Urothelium cell line (cell line): ENCODE results near the gene DEPDC4.
A peak's percentile ranks its signal among the peaks of the same experiment; 100 is the strongest.

Source experiments
- DNase-seq: peaks from one replicate; pipeline ENCODE4 v3.0.0; 2011; ENCODE audit warnings: low spot score, mixed read lengths
- FAIRE-seq: peaks from 2 replicates; lab custom pipeline; 2011; peaks lifted over from hg19 to GRCh38; lab: Jason Lieb, UNC

DEPDC4 gene

DNA sequence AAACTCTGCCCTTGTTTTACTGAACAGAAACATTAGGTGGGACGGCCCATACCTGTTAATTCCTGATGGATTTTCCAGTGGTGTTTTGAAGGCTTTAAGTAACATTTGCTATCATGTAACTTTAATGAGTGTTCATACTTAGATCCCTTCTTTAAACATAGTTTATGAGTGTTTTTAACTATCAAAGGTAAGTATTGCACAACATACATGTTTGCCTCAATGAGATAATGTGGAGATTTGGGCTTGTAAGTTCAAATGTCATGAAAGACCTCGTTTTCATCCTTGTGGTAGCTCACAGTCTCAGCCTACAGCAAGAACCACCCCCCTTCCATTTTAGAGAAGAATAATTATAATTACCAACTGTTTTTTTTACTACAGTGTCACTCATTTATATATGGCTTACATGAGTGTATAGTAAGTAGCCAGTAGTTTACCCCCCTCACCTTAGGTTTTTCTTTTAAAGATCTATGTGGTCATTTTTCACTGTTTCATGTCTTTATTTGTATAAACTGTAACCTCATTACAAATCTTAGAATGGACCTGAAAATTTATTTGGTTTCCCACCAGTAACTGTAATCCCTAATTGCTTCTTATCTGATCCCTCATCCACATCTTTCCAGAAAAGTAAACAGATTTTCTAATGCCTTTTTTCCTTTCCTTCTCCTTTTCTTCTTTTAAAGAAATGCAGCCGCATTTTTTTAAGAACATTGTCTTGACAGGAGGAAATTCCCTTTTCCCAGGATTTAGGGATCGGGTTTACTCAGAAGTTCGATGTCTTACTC is 47.4 kb downstream of the DEPDC4 start:
- no peak for FAIRE-seq
- DNase-seq, result no peak

GRCh38 chr12:100216337-100216736 is 50.5 kb downstream of the DEPDC4 start:
- DNase-seq, result no peak
- no peak for FAIRE-seq

- DNase-seq (no peak), FAIRE-seq (no peak)
These were observed 51.7 kb downstream of the DEPDC4 start for GRCh38 chr12:100215209-100215608.

DNA sequence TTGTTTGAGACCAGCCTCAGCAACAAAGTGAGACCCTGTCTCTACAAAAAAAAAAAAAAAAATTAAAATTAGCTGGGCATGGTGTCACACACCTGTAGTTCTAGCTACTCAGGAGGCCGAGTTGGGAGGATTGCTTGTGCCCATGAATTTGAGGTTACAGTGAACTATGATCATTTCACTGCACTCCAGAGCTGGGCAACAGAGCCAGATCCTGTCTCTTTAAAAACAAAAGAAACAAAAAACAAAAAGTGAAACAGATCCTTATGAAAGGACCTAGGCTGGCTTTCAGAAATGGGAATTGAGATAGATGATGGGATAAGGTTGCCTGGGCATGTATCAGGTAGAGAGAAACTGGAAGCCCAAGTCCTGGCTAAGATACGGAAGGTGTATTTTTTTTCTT is 52.4 kb downstream of the DEPDC4 start:
- DNase-seq (no peak), FAIRE-seq (no peak)

- DNase-seq (no peak), FAIRE-seq (no peak)
These were observed 53.6 kb downstream of the DEPDC4 start for GRCh38 chr12:100213016-100213891.

- FAIRE-seq, result no peak
These were observed 55.2 kb downstream of the DEPDC4 start for GRCh38 chr12:100211698-100212097.

GRCh38 chr12:100208834-100209233 is 58.0 kb downstream of the DEPDC4 start:
- FAIRE-seq, result no peak
- no peak for DNase-seq

More at GRCh38 chr12:100211698-100212097, 55.2 kb downstream of the DEPDC4 start:
- no peak for DNase-seq

DNA sequence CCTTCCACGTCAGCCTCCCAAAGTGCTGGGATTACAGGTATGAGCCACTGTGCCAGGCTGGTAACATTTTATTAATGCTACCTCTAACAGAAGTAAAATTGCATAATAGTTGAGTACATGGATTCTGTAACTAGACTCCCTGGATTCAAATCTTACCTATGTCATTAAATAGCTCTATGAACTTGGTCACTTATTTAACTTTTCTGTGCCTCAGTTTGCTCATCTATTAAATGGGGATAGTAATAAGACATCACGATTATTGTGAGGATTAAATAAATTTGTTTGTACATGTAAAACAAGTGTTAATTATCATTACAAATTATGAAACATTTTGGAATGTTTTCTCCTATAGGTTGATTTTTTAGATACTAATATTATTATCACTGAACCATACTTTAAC is 59.6 kb downstream of the DEPDC4 start:
- DNase-seq (no peak), FAIRE-seq (no peak)

GRCh38 chr12:100201604-100202423 is 65.1 kb downstream of the DEPDC4 start:
- no peak for FAIRE-seq

DNA sequence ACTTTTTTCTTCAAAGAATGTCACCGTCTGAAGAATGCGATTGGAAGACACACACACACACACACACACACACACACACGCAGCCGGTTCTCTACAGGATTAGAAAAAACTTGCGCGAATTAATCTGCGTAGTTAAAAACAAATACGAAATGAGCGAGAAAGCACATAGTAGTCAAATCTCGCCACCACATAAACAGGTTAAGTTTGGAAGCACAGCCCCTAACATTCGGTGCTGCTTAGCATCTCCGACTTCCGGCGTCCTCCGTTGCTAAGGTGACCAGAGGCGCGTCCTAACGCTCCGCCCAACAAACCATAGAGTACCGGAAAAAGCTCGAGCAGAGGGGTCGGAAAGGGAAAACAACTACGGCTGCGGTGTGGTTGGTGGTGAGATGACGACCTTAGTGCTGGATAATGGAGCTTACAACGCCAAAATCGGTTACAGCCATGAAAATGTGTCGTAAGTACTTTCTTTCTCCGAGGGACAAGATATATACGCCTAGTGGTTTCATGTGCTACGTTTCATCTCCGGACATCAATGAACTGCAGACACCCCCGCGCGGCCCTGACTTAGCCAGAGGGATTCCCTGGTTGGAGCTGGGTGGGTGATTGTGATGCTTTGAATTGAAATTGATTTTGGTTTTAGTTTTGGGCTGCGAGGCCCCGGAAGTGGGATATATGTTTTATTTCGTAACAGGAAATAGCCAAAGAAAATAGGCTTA is 66.3 kb downstream of the DEPDC4 start, which contains the start of gene ACTR6:
Gene ACTR6, plus strand, starts transcription at position 353 of the 719 bp plus-strand sequence. Its CDS starts 37 bp downstream, at position 390.
- FAIRE-seq, result no peak
- DNase-seq, result peak; percentile 85

More at GRCh38 chr12:100201604-100202423, 65.1 kb downstream of the DEPDC4 start:
- DNase-seq, result no peak

- DNase-seq, result peak; percentile 68
- FAIRE-seq, result no peak
These were observed 67.3 kb downstream of the DEPDC4 start for GRCh38 chr12:100199347-100200149.

GRCh38 chr12:100199023-100199346 is 67.9 kb downstream of the DEPDC4 start:
- DNase-seq (no peak), FAIRE-seq (no peak)

- FAIRE-seq (no peak), DNase-seq (no peak)
These were observed 69.4 kb downstream of the DEPDC4 start for GRCh38 chr12:100197486-100197885.

- DNase-seq, result no peak
These were observed 73.8 kb downstream of the DEPDC4 start for GRCh38 chr12:100193085-100193484.

More at GRCh38 chr12:100193085-100193484, 73.8 kb downstream of the DEPDC4 start:
- no peak for FAIRE-seq
